Esophagus muscularis mucosa (tissue), 4 donors: ENCODE data around the gene LAD1.

Experiments
- EP300 ChIP-seq: sonication (generic); formaldehyde crosslinking; IDR thresholded peaks from one replicate; pipeline ENCODE4 v1.6.1; 2017; ENCODE audit warnings: antibody characterized with exemption
- POLR2A ChIP-seq: fragments of 450-650 bp; IDR thresholded peaks from one replicate; pipeline ENCODE4 v1.6.1; 2017; ENCODE audit warnings: antibody characterized with exemption, moderate library complexity, mild to moderate bottlenecking, low read depth
- TF ChIP-seq, protein P1 (sequence below), 3 experiments: fragments of 200-600 bp in 2 of 3; fragments of 450-650 bp in 1 of 3; sonication (generic) in 2 of 3; IDR thresholded peaks; one replicate each; pipeline ENCODE4 v1.5.1; 2017 to 2019; ENCODE audit warnings: antibody characterized with exemption in 3 of 3, mild to moderate bottlenecking in 2 of 3, moderate library complexity in 1 of 3

DNA sequence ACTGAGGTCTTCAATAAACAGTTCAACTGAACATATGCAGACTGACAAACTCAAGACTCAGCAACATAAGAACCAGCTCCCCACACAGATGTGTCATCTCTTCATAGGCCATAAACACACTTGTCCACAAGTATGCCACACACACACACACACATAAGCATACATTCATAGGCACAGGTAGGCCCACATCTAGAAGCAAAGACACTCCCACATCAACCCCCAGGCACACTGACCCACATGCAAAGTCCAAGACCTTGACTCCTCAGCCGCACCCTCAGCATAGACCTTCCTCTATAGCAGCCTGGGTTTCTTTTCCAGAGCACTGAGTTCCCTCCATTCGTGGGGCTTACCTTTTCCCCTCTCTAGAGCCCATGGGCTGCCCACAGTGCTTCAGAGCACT, 1.4 kb downstream of the LAD1 start:
- TF ChIP-seq, protein P1, sequence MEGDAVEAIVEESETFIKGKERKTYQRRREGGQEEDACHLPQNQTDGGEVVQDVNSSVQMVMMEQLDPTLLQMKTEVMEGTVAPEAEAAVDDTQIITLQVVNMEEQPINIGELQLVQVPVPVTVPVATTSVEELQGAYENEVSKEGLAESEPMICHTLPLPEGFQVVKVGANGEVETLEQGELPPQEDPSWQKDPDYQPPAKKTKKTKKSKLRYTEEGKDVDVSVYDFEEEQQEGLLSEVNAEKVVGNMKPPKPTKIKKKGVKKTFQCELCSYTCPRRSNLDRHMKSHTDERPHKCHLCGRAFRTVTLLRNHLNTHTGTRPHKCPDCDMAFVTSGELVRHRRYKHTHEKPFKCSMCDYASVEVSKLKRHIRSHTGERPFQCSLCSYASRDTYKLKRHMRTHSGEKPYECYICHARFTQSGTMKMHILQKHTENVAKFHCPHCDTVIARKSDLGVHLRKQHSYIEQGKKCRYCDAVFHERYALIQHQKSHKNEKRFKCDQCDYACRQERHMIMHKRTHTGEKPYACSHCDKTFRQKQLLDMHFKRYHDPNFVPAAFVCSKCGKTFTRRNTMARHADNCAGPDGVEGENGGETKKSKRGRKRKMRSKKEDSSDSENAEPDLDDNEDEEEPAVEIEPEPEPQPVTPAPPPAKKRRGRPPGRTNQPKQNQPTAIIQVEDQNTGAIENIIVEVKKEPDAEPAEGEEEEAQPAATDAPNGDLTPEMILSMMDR (IDR thresholded peaks at IDR 0.05) = no peak
- no peak for TF ChIP-seq EP300
- TF ChIP-seq POLR2A = no peak
